IMR-90 (cell line): ENCODE measurements around the gene ARHGDIA. TPM values are rescaled to one million over a fixed set of nuclear protein-coding genes. Genes with fewer than 3 reads are reported as not detected.

Experiments used
- FOS ChIP-seq: fragments of 150-350 bp; IDR thresholded peaks from 2 replicates; pipeline ENCODE4 v1.6.1; 2016; ENCODE audit warnings: low read depth, low read length
- MXI1 ChIP-seq: IDR thresholded peaks from 2 replicates; pipeline ENCODE4 v1.6.1; 2012; ENCODE audit warnings: low read depth, mild to moderate bottlenecking, low read length, moderate library complexity, borderline replicate concordance
- POLR2A ChIP-seq: IDR thresholded peaks from 2 replicates; pipeline ENCODE4 v1.6.1; 2012; ENCODE audit warnings: mild to moderate bottlenecking, low read depth, low read length
- USF2 ChIP-seq: fragments of 150-350 bp; IDR thresholded peaks from 2 replicates; pipeline ENCODE4 v1.6.1; 2017; ENCODE audit warnings: mild to moderate bottlenecking, antibody characterized with exemption, low read length, low read depth
- polyA plus RNA-seq, 3 experiments: library from polyadenylated mRNA; depleted of rRNA; stranded (reverse); fragments of >200 nt; gene quantifications; 2 replicates each; pipeline ENCODE4 v1.2.3, GENCODE V29; 2012; ENCODE audit warnings: low replicate concordance in 1 of 3
- total RNA-seq: library from RNA; depleted of rRNA; stranded (reverse); fragments of >200 nt; gene quantifications from 2 replicates; pipeline ENCODE4 v1.2.3, GENCODE V29; 2012
- TF ChIP-seq, protein P1 (sequence below): fragments of 150-350 bp; IDR thresholded peaks from 2 replicates; pipeline ENCODE4 v1.6.1; 2016; ENCODE audit warnings: low read depth, mild to moderate bottlenecking, low read length, moderate library complexity, borderline replicate concordance

Gene ARHGDIA
- total and polyA plus RNA-seq, 2 of the 4 experiments (the other 2 are of a cell fraction) = 62.7 to 362 TPM

GRCh38 chr17:81863123-81863675 lies 7.9 kb downstream of the ARHGDIA start (continued):
- no peak for TF ChIP-seq USF2
- TF ChIP-seq FOS = no peak
- no peak for TF ChIP-seq POLR2A
- TF ChIP-seq, protein P1, sequence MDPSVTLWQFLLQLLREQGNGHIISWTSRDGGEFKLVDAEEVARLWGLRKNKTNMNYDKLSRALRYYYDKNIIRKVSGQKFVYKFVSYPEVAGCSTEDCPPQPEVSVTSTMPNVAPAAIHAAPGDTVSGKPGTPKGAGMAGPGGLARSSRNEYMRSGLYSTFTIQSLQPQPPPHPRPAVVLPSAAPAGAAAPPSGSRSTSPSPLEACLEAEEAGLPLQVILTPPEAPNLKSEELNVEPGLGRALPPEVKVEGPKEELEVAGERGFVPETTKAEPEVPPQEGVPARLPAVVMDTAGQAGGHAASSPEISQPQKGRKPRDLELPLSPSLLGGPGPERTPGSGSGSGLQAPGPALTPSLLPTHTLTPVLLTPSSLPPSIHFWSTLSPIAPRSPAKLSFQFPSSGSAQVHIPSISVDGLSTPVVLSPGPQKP = no peak
- no peak for TF ChIP-seq MXI1
